Measurements from ENCODE around the gene CCDC40. TPM values are rescaled to one million over a fixed set of nuclear protein-coding genes. Genes with fewer than 3 reads are reported as not detected.

Gene CCDC40
- total and polyA plus RNA-seq, 2 donors from 2014 or later = 5.1 to 22.6 TPM

- Histone ChIP-seq H3K36me3 (ENCODE audit: control insufficient read depth in 2 of 3, insufficient read depth in 3 of 3, low read length in 3 of 3) (peaks cover 0 to 4% (median 0%) of the 10 kb centered on the region in 3 donors), H3K4me1 (ENCODE audit: control insufficient read depth in 2 of 3, insufficient read depth in 2 of 3, low read depth in 1 of 3, low read length in 3 of 3) (peaks cover 0 to 8% (median 3%) of the 10 kb centered on the region in 3 donors), H3K27me3 (ENCODE audit: control insufficient read depth, insufficient read depth, low read length) (no peaks in the 10 kb centered on the region), H3K9me3 (ENCODE audit: control insufficient read depth in 2 of 3, insufficient read depth in 1 of 3, low read length in 3 of 3) (no peaks in the 10 kb centered on the region), H3K9ac (ENCODE audit: low read length in 3 of 3) (no peak overlapping the region), H3K27ac (ENCODE audit: low read depth in 2 of 2, low read length in 2 of 2) (no peak overlapping the region), H3K4me3 (ENCODE audit: low read length in 3 of 3) (no peak overlapping the region)
- FAIRE-seq (no peak), DNase-seq (peak in 1 of 5 donors; percentile 18)
- no peak for TF ChIP-seq CTCF (IDR thresholded peaks at IDR 0.05; ENCODE audit: borderline replicate concordance, extremely low read depth, insufficient read depth)
- intact Hi-C loops (cut with DNase I) = no loop called here
Measured at GRCh38 chr17:80055597-80055996, 19.2 kb downstream of the CCDC40 start.

DNA sequence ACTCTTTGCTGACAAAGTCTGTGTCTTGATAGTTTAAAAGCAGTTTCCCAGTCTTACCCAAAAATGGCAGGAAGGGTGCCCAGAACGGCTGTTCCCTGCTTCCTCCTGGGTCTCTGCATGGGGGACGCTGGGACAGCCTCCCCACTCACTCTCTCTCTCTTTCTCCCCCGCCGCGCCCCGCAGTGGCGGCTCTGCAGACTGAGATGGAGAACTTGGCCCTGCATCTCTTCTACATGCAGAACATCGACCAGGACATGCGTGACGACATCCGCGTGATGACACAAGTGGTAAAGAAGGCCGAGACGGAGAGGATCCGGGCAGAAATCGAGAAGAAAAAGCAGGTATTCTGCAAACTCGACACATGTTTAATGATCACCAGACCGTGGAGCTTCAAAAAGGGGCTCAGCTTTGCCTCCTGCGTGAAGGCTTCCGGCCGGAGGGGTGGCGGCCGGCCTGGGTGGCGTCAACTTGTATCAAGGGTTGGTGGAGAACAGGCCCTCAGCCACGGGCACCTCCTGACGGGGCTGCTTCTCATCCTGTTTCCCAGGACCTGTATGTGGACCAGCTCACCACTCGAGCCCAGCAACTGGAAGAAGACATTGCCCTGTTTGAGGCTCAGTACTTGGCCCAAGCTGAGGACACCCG, 22.0 kb downstream of the CCDC40 start:
- intact Hi-C loops (cut with DNase I) = no loop called here
- FAIRE-seq (no peak), DNase-seq (peak in 1 of 5 donors; percentile 62)
- TF ChIP-seq CTCF (IDR thresholded peaks at IDR 0.05; ENCODE audit: borderline replicate concordance, extremely low read depth, insufficient read depth) = no peak
- Histone ChIP-seq H3K27me3 (ENCODE audit: control insufficient read depth, insufficient read depth, low read length) (no peaks in the 10 kb centered on the region), H3K4me3 (ENCODE audit: low read length in 3 of 3) (no peak overlapping the region), H3K9ac (ENCODE audit: low read length in 3 of 3) (no peak overlapping the region), H3K4me1 (ENCODE audit: control insufficient read depth in 2 of 3, insufficient read depth in 2 of 3, low read depth in 1 of 3, low read length in 3 of 3) (peaks cover 0 to 11% (median 6%) of the 10 kb centered on the region in 3 donors), H3K27ac (ENCODE audit: low read depth in 2 of 2, low read length in 2 of 2) (peak overlapping the region in 1 of 2 donors; percentile 41), H3K36me3 (ENCODE audit: control insufficient read depth in 2 of 3, insufficient read depth in 3 of 3, low read length in 3 of 3) (no peaks in the 10 kb centered on the region), H3K9me3 (ENCODE audit: control insufficient read depth in 2 of 3, insufficient read depth in 1 of 3, low read length in 3 of 3) (no peaks in the 10 kb centered on the region)

DNA sequence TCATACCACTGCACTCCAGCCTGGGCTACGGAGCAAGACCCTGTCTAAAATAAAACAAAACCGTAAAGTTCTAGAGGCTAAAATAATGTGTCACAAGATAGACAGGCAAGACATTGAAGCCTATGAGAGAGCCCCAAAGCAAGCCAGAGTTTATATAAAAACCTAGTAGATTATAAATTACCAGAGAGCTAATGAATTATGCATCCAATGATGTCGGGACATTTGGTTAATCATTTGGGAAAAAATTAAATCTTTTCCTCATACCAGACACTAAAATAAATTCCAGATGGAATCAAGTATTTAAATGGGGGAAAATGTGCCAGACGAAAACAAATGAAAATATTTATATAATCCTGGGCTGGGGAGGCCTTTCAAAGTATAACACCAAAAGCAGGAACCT, 24.2 kb downstream of the CCDC40 start:
- DNase-seq (peak in 3 of 5 donors; percentile 1 to 41 (median 33)), FAIRE-seq (peak; percentile 98)
- peaks cover 0 to 23% (median 12%) of the 10 kb centered on the region in 3 donors for H3K4me1 ChIP-seq (ENCODE audit: control insufficient read depth in 2 of 3, insufficient read depth in 2 of 3, low read depth in 1 of 3, low read length in 3 of 3)
- H3K27ac ChIP-seq (ENCODE audit: low read depth in 2 of 2, low read length in 2 of 2) = peak overlapping the region; percentile 69 to 71
- no peaks in the 10 kb centered on the region for H3K9me3 ChIP-seq (ENCODE audit: control insufficient read depth in 2 of 3, insufficient read depth in 1 of 3, low read length in 3 of 3)
- no peak for TF ChIP-seq CTCF (IDR thresholded peaks at IDR 0.05; ENCODE audit: borderline replicate concordance, extremely low read depth, insufficient read depth)
- H3K36me3 ChIP-seq (ENCODE audit: control insufficient read depth in 2 of 3, insufficient read depth in 3 of 3, low read length in 3 of 3) = peaks cover 0 to 2% (median 0%) of the 10 kb centered on the region in 3 donors
- no peak overlapping the region for H3K4me3 ChIP-seq (ENCODE audit: low read length in 3 of 3)
- H3K9ac ChIP-seq (ENCODE audit: low read length in 3 of 3) = no peak overlapping the region
- H3K27me3 ChIP-seq (ENCODE audit: control insufficient read depth, insufficient read depth, low read length) = no peaks in the 10 kb centered on the region
- intact Hi-C loops (cut with DNase I) = no loop called here

Measured in kidney (tissue), 14 donors.